ENCODE results near the gene CCNG1.
"Not testable (repeated sequence)": the region's sequence is repeated elsewhere in the genome, so short reads cannot be mapped to it uniquely, and the experiment has no call there.

Gene CCNG1

GRCh38 chr5:163408311-163408923 lies 29.0 kb upstream of the CCNG1 start:
- no peaks in the 10 kb centered on the region for H3K36me3 ChIP-seq (ENCODE audit: control insufficient read depth in 2 of 2, insufficient read depth in 2 of 2, low read length in 2 of 2)
- H3K27me3 ChIP-seq (ENCODE audit: control insufficient read depth in 2 of 2, insufficient read depth in 2 of 2, low read length in 2 of 2): no peaks in the 10 kb centered on the region
- no peak overlapping the region for H3K27ac ChIP-seq (ENCODE audit: low read depth in 2 of 2, low read length in 2 of 2)
- H3K4me1 ChIP-seq (ENCODE audit: control insufficient read depth in 2 of 2, insufficient read depth in 2 of 2, low read length in 2 of 2): no peaks in the 10 kb centered on the region
- H3K4me3 ChIP-seq (ENCODE audit: low read length in 2 of 2): peak overlapping the region in 1 of 2 donors; percentile 49
- H3K9ac ChIP-seq (ENCODE audit: low read depth in 1 of 2, low read length in 2 of 2): peak overlapping the region in 1 of 2 donors; percentile 8
- no peaks in the 10 kb centered on the region for H3K9me3 ChIP-seq (ENCODE audit: control insufficient read depth in 2 of 2, low read length in 2 of 2)

GRCh38 chr5:163409384-163409783 lies 28.0 kb upstream of the CCNG1 start:
- no peaks in the 10 kb centered on the region for H3K36me3 ChIP-seq (ENCODE audit: control insufficient read depth in 2 of 2, insufficient read depth in 2 of 2, low read length in 2 of 2)
- H3K9ac ChIP-seq (ENCODE audit: low read depth in 1 of 2, low read length in 2 of 2): no peak overlapping the region
- no peak overlapping the region for H3K4me3 ChIP-seq (ENCODE audit: low read length in 2 of 2)
- H3K9me3 ChIP-seq (ENCODE audit: control insufficient read depth in 2 of 2, low read length in 2 of 2): no peaks in the 10 kb centered on the region
- no peak overlapping the region for H3K27ac ChIP-seq (ENCODE audit: low read depth in 2 of 2, low read length in 2 of 2)
- no peaks in the 10 kb centered on the region for H3K27me3 ChIP-seq (ENCODE audit: control insufficient read depth in 2 of 2, insufficient read depth in 2 of 2, low read length in 2 of 2)
- no peaks in the 10 kb centered on the region for H3K4me1 ChIP-seq (ENCODE audit: control insufficient read depth in 2 of 2, insufficient read depth in 2 of 2, low read length in 2 of 2)

- Histone ChIP-seq H3K4me1 (ENCODE audit: control insufficient read depth in 2 of 2, insufficient read depth in 2 of 2, low read length in 2 of 2) (no peaks in the 10 kb centered on the region), H3K27me3 (ENCODE audit: control insufficient read depth in 2 of 2, insufficient read depth in 2 of 2, low read length in 2 of 2) (no peaks in the 10 kb centered on the region), H3K27ac (ENCODE audit: low read depth in 2 of 2, low read length in 2 of 2) (no peak overlapping the region), H3K9me3 (ENCODE audit: control insufficient read depth in 2 of 2, low read length in 2 of 2) (no peaks in the 10 kb centered on the region), H3K36me3 (ENCODE audit: control insufficient read depth in 2 of 2, insufficient read depth in 2 of 2, low read length in 2 of 2) (no peaks in the 10 kb centered on the region), H3K4me3 (ENCODE audit: low read length in 2 of 2) (no peak overlapping the region), H3K9ac (ENCODE audit: low read depth in 1 of 2, low read length in 2 of 2) (no peak overlapping the region)
These were observed 26.9 kb upstream of the CCNG1 start for GRCh38 chr5:163410505-163410904.

- H3K4me3 ChIP-seq (ENCODE audit: low read length in 2 of 2); H3K27me3 ChIP-seq (ENCODE audit: control insufficient read depth in 2 of 2, insufficient read depth in 2 of 2, low read length in 2 of 2): not testable (repeated sequence)
These were observed 21.7 kb upstream of the CCNG1 start for GRCh38 chr5:163415673-163416072.

GRCh38 chr5:163424836-163425235 lies 12.6 kb upstream of the CCNG1 start:
- Histone ChIP-seq H3K4me3 (ENCODE audit: low read length in 2 of 2) (no peak overlapping the region), H3K36me3 (ENCODE audit: control insufficient read depth in 2 of 2, insufficient read depth in 2 of 2, low read length in 2 of 2) (no peaks in the 10 kb centered on the region), H3K27ac (ENCODE audit: low read depth in 2 of 2, low read length in 2 of 2) (no peak overlapping the region), H3K9ac (ENCODE audit: low read depth in 1 of 2, low read length in 2 of 2) (no peak overlapping the region), H3K27me3 (ENCODE audit: control insufficient read depth in 2 of 2, insufficient read depth in 2 of 2, low read length in 2 of 2) (no peaks in the 10 kb centered on the region), H3K9me3 (ENCODE audit: control insufficient read depth in 2 of 2, low read length in 2 of 2) (no peaks in the 10 kb centered on the region), H3K4me1 (ENCODE audit: control insufficient read depth in 2 of 2, insufficient read depth in 2 of 2, low read length in 2 of 2) (peaks cover 0 to 3% of the 10 kb centered on the region in 2 donors)

More at GRCh38 chr5:163415673-163416072, 21.7 kb upstream of the CCNG1 start:
- H3K9ac ChIP-seq (ENCODE audit: low read depth in 1 of 2, low read length in 2 of 2); H3K27ac ChIP-seq (ENCODE audit: low read depth in 2 of 2, low read length in 2 of 2); H3K4me1 ChIP-seq (ENCODE audit: control insufficient read depth in 2 of 2, insufficient read depth in 2 of 2, low read length in 2 of 2); H3K9me3 ChIP-seq (ENCODE audit: control insufficient read depth in 2 of 2, low read length in 2 of 2); H3K36me3 ChIP-seq (ENCODE audit: control insufficient read depth in 2 of 2, insufficient read depth in 2 of 2, low read length in 2 of 2): not testable (repeated sequence)

GRCh38 chr5:163426128-163426527 lies 11.3 kb upstream of the CCNG1 start:
- H3K36me3 ChIP-seq (ENCODE audit: control insufficient read depth in 2 of 2, insufficient read depth in 2 of 2, low read length in 2 of 2); H3K27ac ChIP-seq (ENCODE audit: low read depth in 2 of 2, low read length in 2 of 2); H3K4me3 ChIP-seq (ENCODE audit: low read length in 2 of 2); H3K9me3 ChIP-seq (ENCODE audit: control insufficient read depth in 2 of 2, low read length in 2 of 2); H3K4me1 ChIP-seq (ENCODE audit: control insufficient read depth in 2 of 2, insufficient read depth in 2 of 2, low read length in 2 of 2); H3K27me3 ChIP-seq (ENCODE audit: control insufficient read depth in 2 of 2, insufficient read depth in 2 of 2, low read length in 2 of 2); H3K9ac ChIP-seq (ENCODE audit: low read depth in 1 of 2, low read length in 2 of 2): not testable (repeated sequence)

- no peaks in the 10 kb centered on the region for H3K9me3 ChIP-seq (ENCODE audit: control insufficient read depth in 2 of 2, low read length in 2 of 2)
- H3K27me3 ChIP-seq (ENCODE audit: control insufficient read depth in 2 of 2, insufficient read depth in 2 of 2, low read length in 2 of 2): no peaks in the 10 kb centered on the region
- H3K27ac ChIP-seq (ENCODE audit: low read depth in 2 of 2, low read length in 2 of 2): no peak overlapping the region
- H3K4me1 ChIP-seq (ENCODE audit: control insufficient read depth in 2 of 2, insufficient read depth in 2 of 2, low read length in 2 of 2): peaks cover 12 to 25% of the 10 kb centered on the region in 2 donors
- no peak overlapping the region for H3K4me3 ChIP-seq (ENCODE audit: low read length in 2 of 2)
- no peak overlapping the region for H3K9ac ChIP-seq (ENCODE audit: low read depth in 1 of 2, low read length in 2 of 2)
- H3K36me3 ChIP-seq (ENCODE audit: control insufficient read depth in 2 of 2, insufficient read depth in 2 of 2, low read length in 2 of 2): no peaks in the 10 kb centered on the region
These were observed 4.9 kb upstream of the CCNG1 start for GRCh38 chr5:163432544-163432943.

- Histone ChIP-seq H3K9me3 (ENCODE audit: control insufficient read depth in 2 of 2, low read length in 2 of 2) (no peaks in the 10 kb centered on the region), H3K36me3 (ENCODE audit: control insufficient read depth in 2 of 2, insufficient read depth in 2 of 2, low read length in 2 of 2) (no peaks in the 10 kb centered on the region), H3K27me3 (ENCODE audit: control insufficient read depth in 2 of 2, insufficient read depth in 2 of 2, low read length in 2 of 2) (no peaks in the 10 kb centered on the region), H3K9ac (ENCODE audit: low read depth in 1 of 2, low read length in 2 of 2) (peak overlapping the region in 1 of 2 donors; percentile 24), H3K4me1 (ENCODE audit: control insufficient read depth in 2 of 2, insufficient read depth in 2 of 2, low read length in 2 of 2) (peaks cover 12 to 30% of the 10 kb centered on the region in 2 donors), H3K4me3 (ENCODE audit: low read length in 2 of 2) (no peak overlapping the region), H3K27ac (ENCODE audit: low read depth in 2 of 2, low read length in 2 of 2) (peak overlapping the region; percentile 7 to 74)
These were observed 4.1 kb upstream of the CCNG1 start for GRCh38 chr5:163433271-163433670.

GRCh38 chr5:163434401-163434866 lies 3.0 kb upstream of the CCNG1 start:
- H3K27ac ChIP-seq (ENCODE audit: low read depth in 2 of 2, low read length in 2 of 2): peak overlapping the region; percentile 7 to 44
- H3K4me1 ChIP-seq (ENCODE audit: control insufficient read depth in 2 of 2, insufficient read depth in 2 of 2, low read length in 2 of 2): peaks cover 16 to 35% of the 10 kb centered on the region in 2 donors
- H3K4me3 ChIP-seq (ENCODE audit: low read length in 2 of 2): peak overlapping the region in 1 of 2 donors; percentile 24
- no peak overlapping the region for H3K9ac ChIP-seq (ENCODE audit: low read depth in 1 of 2, low read length in 2 of 2)
- no peaks in the 10 kb centered on the region for H3K9me3 ChIP-seq (ENCODE audit: control insufficient read depth in 2 of 2, low read length in 2 of 2)
- H3K36me3 ChIP-seq (ENCODE audit: control insufficient read depth in 2 of 2, insufficient read depth in 2 of 2, low read length in 2 of 2): peaks cover 0 to 4% of the 10 kb centered on the region in 2 donors
- H3K27me3 ChIP-seq (ENCODE audit: control insufficient read depth in 2 of 2, insufficient read depth in 2 of 2, low read length in 2 of 2): no peaks in the 10 kb centered on the region

GRCh38 chr5:163436515-163436914 lies 880 bp upstream of the CCNG1 start:
- peak overlapping the region; percentile 83 to 92 for H3K4me3 ChIP-seq (ENCODE audit: low read length in 2 of 2)

More at GRCh38 chr5:163436515-163436914, 880 bp upstream of the CCNG1 start:
- peaks cover 16 to 46% of the 10 kb centered on the region in 2 donors for H3K4me1 ChIP-seq (ENCODE audit: control insufficient read depth in 2 of 2, insufficient read depth in 2 of 2, low read length in 2 of 2)
- H3K36me3 ChIP-seq (ENCODE audit: control insufficient read depth in 2 of 2, insufficient read depth in 2 of 2, low read length in 2 of 2): peaks cover 6 to 11% of the 10 kb centered on the region in 2 donors
- H3K9me3 ChIP-seq (ENCODE audit: control insufficient read depth in 2 of 2, low read length in 2 of 2): no peaks in the 10 kb centered on the region
- H3K9ac ChIP-seq (ENCODE audit: low read depth in 1 of 2, low read length in 2 of 2): no peak overlapping the region
- peak overlapping the region; percentile 19 to 27 for H3K27ac ChIP-seq (ENCODE audit: low read depth in 2 of 2, low read length in 2 of 2)
- H3K27me3 ChIP-seq (ENCODE audit: control insufficient read depth in 2 of 2, insufficient read depth in 2 of 2, low read length in 2 of 2): no peaks in the 10 kb centered on the region

All from mucosa of rectum (tissue), 2 donors.